Measurements from ENCODE around the gene TEX22.
A peak's percentile ranks its signal among the peaks of the same experiment; 100 is the strongest.

TEX22 gene

GRCh38 chr14:105388976-105389375, 9.4 kb upstream of the TEX22 start:
- no peak for TF ChIP-seq POU2F2 (IDR thresholded peaks at IDR 0.05; ENCODE audit: low read depth, low read length)
- no peak for TF ChIP-seq PAX5 (IDR thresholded peaks at IDR 0.05; ENCODE audit: insufficient read depth, low read length, severe bottlenecking)
- no peak for TF ChIP-seq TAF1 (IDR thresholded peaks at IDR 0.05; ENCODE audit: low read depth, low read length)
- TF ChIP-seq POLR2AphosphoS5 (IDR thresholded peaks at IDR 0.05; ENCODE audit: low read depth, low read length) = no peak
- no peak for TF ChIP-seq SPI1 (IDR thresholded peaks at IDR 0.05; ENCODE audit: low read depth, low read length)
- TF ChIP-seq POLR2A (IDR thresholded peaks at IDR 0.05; ENCODE audit: low read depth, low read length) = no peak
- FAIRE-seq (no peak), DNase-seq (ENCODE audit: insufficient read length, low spot score) (no peak)

GRCh38 chr14:105389534-105389933, 8.8 kb upstream of the TEX22 start:
- DNase-seq (ENCODE audit: insufficient read length, low spot score) (no peak), FAIRE-seq (no peak)
- TF ChIP-seq POU2F2 (IDR thresholded peaks at IDR 0.05; ENCODE audit: low read depth, low read length) (no peak), TAF1 (IDR thresholded peaks at IDR 0.05; ENCODE audit: low read depth, low read length) (no peak), SPI1 (IDR thresholded peaks at IDR 0.05; ENCODE audit: low read depth, low read length) (no peak), PAX5 (IDR thresholded peaks at IDR 0.05; ENCODE audit: insufficient read depth, low read length, severe bottlenecking) (no peak)

GRCh38 chr14:105389976-105390848, 8.1 kb upstream of the TEX22 start:
- no peak for FAIRE-seq
- no peak for DNase-seq (ENCODE audit: insufficient read length, low spot score)
- TF ChIP-seq PAX5 (IDR thresholded peaks at IDR 0.05; ENCODE audit: insufficient read depth, low read length, severe bottlenecking) (no peak), SPI1 (IDR thresholded peaks at IDR 0.05; ENCODE audit: low read depth, low read length) (peak; percentile 35; the same call in 1 of the 2 replicates)

GRCh38 chr14:105390849-105391500, 7.4 kb upstream of the TEX22 start:
- DNase-seq (ENCODE audit: insufficient read length, low spot score) (no peak), FAIRE-seq (no peak)

GRCh38 chr14:105391541-105391940, 6.8 kb upstream of the TEX22 start:
- FAIRE-seq (no peak), DNase-seq (ENCODE audit: insufficient read length, low spot score) (no peak)
- no peak for TF ChIP-seq TAF1 (IDR thresholded peaks at IDR 0.05; ENCODE audit: low read depth, low read length)
- TF ChIP-seq POLR2AphosphoS5 (IDR thresholded peaks at IDR 0.05; ENCODE audit: low read depth, low read length) = no peak
- TF ChIP-seq POLR2A (IDR thresholded peaks at IDR 0.05; ENCODE audit: low read depth, low read length) = no peak

More at GRCh38 chr14:105390849-105391500, 7.4 kb upstream of the TEX22 start:
- no peak for TF ChIP-seq PAX5 (IDR thresholded peaks at IDR 0.05; ENCODE audit: insufficient read depth, low read length, severe bottlenecking)
- TF ChIP-seq SPI1 (IDR thresholded peaks at IDR 0.05; ENCODE audit: low read depth, low read length) = no peak

GRCh38 chr14:105392131-105393090, 5.9 kb upstream of the TEX22 start:
- TF ChIP-seq POU2F2 (IDR thresholded peaks at IDR 0.05; ENCODE audit: low read depth, low read length) = no peak
- no peak for TF ChIP-seq TAF1 (IDR thresholded peaks at IDR 0.05; ENCODE audit: low read depth, low read length)
- TF ChIP-seq PAX5 (IDR thresholded peaks at IDR 0.05; ENCODE audit: insufficient read depth, low read length, severe bottlenecking) = no peak
- no peak for TF ChIP-seq POLR2AphosphoS5 (IDR thresholded peaks at IDR 0.05; ENCODE audit: low read depth, low read length)
- TF ChIP-seq SPI1 (IDR thresholded peaks at IDR 0.05; ENCODE audit: low read depth, low read length) = no peak
- TF ChIP-seq POLR2A (IDR thresholded peaks at IDR 0.05; ENCODE audit: low read depth, low read length) = no peak
- FAIRE-seq (no peak), DNase-seq (ENCODE audit: insufficient read length, low spot score) (no peak)

GRCh38 chr14:105393151-105393550, 5.2 kb upstream of the TEX22 start:
- FAIRE-seq (no peak), DNase-seq (ENCODE audit: insufficient read length, low spot score) (no peak)
- TF ChIP-seq POLR2A (IDR thresholded peaks at IDR 0.05; ENCODE audit: low read depth, low read length) = no peak
- TF ChIP-seq POU2F2 (IDR thresholded peaks at IDR 0.05; ENCODE audit: low read depth, low read length) = no peak
- no peak for TF ChIP-seq TAF1 (IDR thresholded peaks at IDR 0.05; ENCODE audit: low read depth, low read length)
- TF ChIP-seq SPI1 (IDR thresholded peaks at IDR 0.05; ENCODE audit: low read depth, low read length) = no peak
- TF ChIP-seq POLR2AphosphoS5 (IDR thresholded peaks at IDR 0.05; ENCODE audit: low read depth, low read length) = no peak
- no peak for TF ChIP-seq PAX5 (IDR thresholded peaks at IDR 0.05; ENCODE audit: insufficient read depth, low read length, severe bottlenecking)

- TF ChIP-seq POLR2A (IDR thresholded peaks at IDR 0.05; ENCODE audit: low read depth, low read length) (no peak), POLR2AphosphoS5 (IDR thresholded peaks at IDR 0.05; ENCODE audit: low read depth, low read length) (no peak), PAX5 (IDR thresholded peaks at IDR 0.05; ENCODE audit: insufficient read depth, low read length, severe bottlenecking) (no peak), SPI1 (IDR thresholded peaks at IDR 0.05; ENCODE audit: low read depth, low read length) (no peak), TAF1 (IDR thresholded peaks at IDR 0.05; ENCODE audit: low read depth, low read length) (no peak), POU2F2 (IDR thresholded peaks at IDR 0.05; ENCODE audit: low read depth, low read length) (no peak)
- FAIRE-seq (no peak), DNase-seq (ENCODE audit: insufficient read length, low spot score) (no peak)
Measured at GRCh38 chr14:105394714-105395537, 3.4 kb upstream of the TEX22 start.

GRCh38 chr14:105395538-105395854, 2.8 kb upstream of the TEX22 start:
- no peak for TF ChIP-seq POU2F2 (IDR thresholded peaks at IDR 0.05; ENCODE audit: low read depth, low read length)
- TF ChIP-seq POLR2A (IDR thresholded peaks at IDR 0.05; ENCODE audit: low read depth, low read length) = no peak
- TF ChIP-seq SPI1 (IDR thresholded peaks at IDR 0.05; ENCODE audit: low read depth, low read length) = no peak
- no peak for TF ChIP-seq TAF1 (IDR thresholded peaks at IDR 0.05; ENCODE audit: low read depth, low read length)
- TF ChIP-seq PAX5 (IDR thresholded peaks at IDR 0.05; ENCODE audit: insufficient read depth, low read length, severe bottlenecking) = no peak
- TF ChIP-seq POLR2AphosphoS5 (IDR thresholded peaks at IDR 0.05; ENCODE audit: low read depth, low read length) = no peak
- DNase-seq (ENCODE audit: insufficient read length, low spot score) = no peak
- FAIRE-seq = no peak

Data from GM12891 (cell line).